ENCODE measurements around the gene ELFN2.

Gene ELFN2

GRCh38 chr22:37358386-37358785, 68.9 kb downstream of the ELFN2 start:
- TF ChIP-seq TCF12 (IDR thresholded peaks at IDR 0.05; ENCODE audit: low read depth) (no peak), FOXM1 (IDR thresholded peaks at IDR 0.05; ENCODE audit: borderline replicate concordance, low read depth) (no peak), RAD21 (IDR thresholded peaks at IDR 0.05; ENCODE audit: low read depth) (no peak), REST (IDR thresholded peaks at IDR 0.05; ENCODE audit: low read depth) (no peak), EGR1 (IDR thresholded peaks at IDR 0.05) (no peak), TEAD4 (IDR thresholded peaks at IDR 0.05) (no peak), NFIC (IDR thresholded peaks at IDR 0.05) (no peak), YY1 (IDR thresholded peaks at IDR 0.05; ENCODE audit: low read depth) (no peak), CEBPB (IDR thresholded peaks at IDR 0.05) (no peak), CREB1 (IDR thresholded peaks at IDR 0.05; ENCODE audit: low read depth) (no peak), MAX (IDR thresholded peaks at IDR 0.05) (no peak)

- TF ChIP-seq RAD21 (IDR thresholded peaks at IDR 0.05; ENCODE audit: low read depth) (no peak), ZBTB7A (IDR thresholded peaks at IDR 0.05; ENCODE audit: low read depth) (no peak), TAF1 (IDR thresholded peaks at IDR 0.05; ENCODE audit: low read depth) (no peak), EP300 (IDR thresholded peaks at IDR 0.05; ENCODE audit: borderline replicate concordance) (no peak), MAX (IDR thresholded peaks at IDR 0.05) (no peak), REST (IDR thresholded peaks at IDR 0.05; ENCODE audit: low read depth) (no peak), CREB1 (IDR thresholded peaks at IDR 0.05; ENCODE audit: low read depth) (no peak), FOXM1 (IDR thresholded peaks at IDR 0.05; ENCODE audit: borderline replicate concordance, low read depth) (no peak), NFIC (IDR thresholded peaks at IDR 0.05) (no peak), USF1 (IDR thresholded peaks at IDR 0.05) (no peak), EGR1 (IDR thresholded peaks at IDR 0.05) (no peak), CEBPB (IDR thresholded peaks at IDR 0.05) (no peak), YY1 (IDR thresholded peaks at IDR 0.05; ENCODE audit: low read depth) (no peak)
Observed at GRCh38 chr22:37357446-37358075, 69.7 kb downstream of the ELFN2 start.

GRCh38 chr22:37356922-37357321, 70.4 kb downstream of the ELFN2 start:
- TF ChIP-seq REST (IDR thresholded peaks at IDR 0.05; ENCODE audit: low read depth) (no peak), TEAD4 (IDR thresholded peaks at IDR 0.05) (no peak), RAD21 (IDR thresholded peaks at IDR 0.05; ENCODE audit: low read depth) (no peak), EGR1 (IDR thresholded peaks at IDR 0.05) (no peak), ZBTB7A (IDR thresholded peaks at IDR 0.05; ENCODE audit: low read depth) (no peak), YY1 (IDR thresholded peaks at IDR 0.05; ENCODE audit: low read depth) (no peak), CEBPB (IDR thresholded peaks at IDR 0.05) (no peak), CREB1 (IDR thresholded peaks at IDR 0.05; ENCODE audit: low read depth) (no peak), EP300 (IDR thresholded peaks at IDR 0.05; ENCODE audit: borderline replicate concordance) (no peak), TCF12 (IDR thresholded peaks at IDR 0.05; ENCODE audit: low read depth) (no peak), FOXM1 (IDR thresholded peaks at IDR 0.05; ENCODE audit: borderline replicate concordance, low read depth) (no peak), TAF1 (IDR thresholded peaks at IDR 0.05; ENCODE audit: low read depth) (no peak), USF1 (IDR thresholded peaks at IDR 0.05) (no peak), MAX (IDR thresholded peaks at IDR 0.05) (no peak), NFIC (IDR thresholded peaks at IDR 0.05) (no peak)

- no peak for TF ChIP-seq CEBPB (IDR thresholded peaks at IDR 0.05)
- TF ChIP-seq ZBTB7A (IDR thresholded peaks at IDR 0.05; ENCODE audit: low read depth) = no peak
- no peak for TF ChIP-seq TAF1 (IDR thresholded peaks at IDR 0.05; ENCODE audit: low read depth)
- no peak for TF ChIP-seq FOXM1 (IDR thresholded peaks at IDR 0.05; ENCODE audit: borderline replicate concordance, low read depth)
- TF ChIP-seq RAD21 (IDR thresholded peaks at IDR 0.05; ENCODE audit: low read depth) = no peak
- TF ChIP-seq EP300 (IDR thresholded peaks at IDR 0.05; ENCODE audit: borderline replicate concordance) = no peak
- TF ChIP-seq EGR1 (IDR thresholded peaks at IDR 0.05) = no peak
- no peak for TF ChIP-seq REST (IDR thresholded peaks at IDR 0.05; ENCODE audit: low read depth)
- no peak for TF ChIP-seq TCF12 (IDR thresholded peaks at IDR 0.05; ENCODE audit: low read depth)
Observed at GRCh38 chr22:37355174-37355573, 72.1 kb downstream of the ELFN2 start.

Data from Ishikawa (cell line).